Liver (tissue), 3 donors: ENCODE results near the gene SAFB.

Experiments
- ATF3 ChIP-seq: IDR thresholded peaks from 2 replicates; pipeline ENCODE4 v1.6.1; 2016; ENCODE audit warnings: antibody characterized with exemption
- CTCF ChIP-seq: fragments of 150-350 bp; IDR thresholded peaks from 2 replicates; pipeline ENCODE4 v1.5.1; 2017; ENCODE audit warnings: improper control_type of control experiment, low read depth, low read length; ENCODE audit not compliant: missing input control
- EGR1 ChIP-seq, 2 donors: IDR thresholded peaks; 2 replicates each; pipeline ENCODE4 v1.6.1; 2016 to 2018; ENCODE audit warnings: antibody characterized with exemption in 2 of 2, low read depth in 2 of 2
- GABPA ChIP-seq, 2 donors: IDR thresholded peaks in 1 of 2; conservative IDR thresholded peaks in 1 of 2; 2 replicates each; pipeline ENCODE4 v1.6.1; 2016; ENCODE audit warnings: antibody characterized with exemption in 2 of 2, mild to moderate bottlenecking in 1 of 2, moderate library complexity in 1 of 2
- HNF4A ChIP-seq, 2 donors: conservative IDR thresholded peaks; 2 replicates each; pipeline ENCODE4 v1.6.1; 2016; ENCODE audit warnings: antibody characterized with exemption in 2 of 2, mild to moderate bottlenecking in 2 of 2
- HNF4G ChIP-seq: IDR thresholded peaks from 2 replicates; pipeline ENCODE4 v1.6.1; 2016; ENCODE audit warnings: antibody characterized with exemption
- JUND ChIP-seq, 2 donors: IDR thresholded peaks; 2 replicates each; pipeline ENCODE4 v1.6.1; 2016; ENCODE audit warnings: antibody characterized with exemption in 2 of 2
- MAX ChIP-seq: IDR thresholded peaks from 2 replicates; pipeline ENCODE4 v1.6.1; 2016; ENCODE audit warnings: antibody characterized with exemption
- RAD21 ChIP-seq, 2 donors: IDR thresholded peaks; 2 replicates each; pipeline ENCODE4 v1.6.1; 2016; ENCODE audit warnings: antibody characterized with exemption in 2 of 2, mild to moderate bottlenecking in 2 of 2
- RXRA ChIP-seq, 2 donors: IDR thresholded peaks; 2 replicates each; pipeline ENCODE4 v1.6.1; 2017 to 2018; ENCODE audit warnings: antibody characterized with exemption in 2 of 2, mild to moderate bottlenecking in 1 of 2
- TAF1 ChIP-seq: conservative IDR thresholded peaks from 2 replicates; pipeline ENCODE4 v1.6.1; 2016; ENCODE audit warnings: antibody characterized with exemption, mild to moderate bottlenecking
- YY1 ChIP-seq: IDR thresholded peaks from 2 replicates; pipeline ENCODE4 v1.6.1; 2016; ENCODE audit warnings: antibody characterized with exemption, mild to moderate bottlenecking
- ZBTB33 ChIP-seq: IDR thresholded peaks from 2 replicates; pipeline ENCODE4 v1.6.1; 2016; ENCODE audit warnings: antibody characterized with exemption
- TF ChIP-seq, protein P1 (sequence below): IDR thresholded peaks from 2 replicates; pipeline ENCODE4 v1.6.1; 2016; ENCODE audit warnings: antibody characterized with exemption, mild to moderate bottlenecking
- donor health status: healthy.
- donor health status: healthy.

GRCh38 chr19:5697022-5697889 lies 74.4 kb downstream of the SAFB start:
- TF ChIP-seq RAD21 (IDR thresholded peaks at IDR 0.05) (no peak), HNF4A (conservative IDR thresholded peaks at IDR 0.05) (no peak), CTCF (no peak), TAF1 (no peak), JUND (IDR thresholded peaks at IDR 0.05) (no peak), EGR1 (IDR thresholded peaks at IDR 0.05; ENCODE audit: low read depth in 2 of 2) (no peak), RXRA (IDR thresholded peaks at IDR 0.05) (no peak), ATF3 (no peak), MAX (no peak), YY1 (no peak), GABPA (IDR thresholded peaks at IDR 0.05 in 1 of 2, conservative IDR thresholded peaks at IDR 0.05 in 1 of 2) (no peak), ZBTB33 (no peak), HNF4G (no peak)
- TF ChIP-seq, protein P1, sequence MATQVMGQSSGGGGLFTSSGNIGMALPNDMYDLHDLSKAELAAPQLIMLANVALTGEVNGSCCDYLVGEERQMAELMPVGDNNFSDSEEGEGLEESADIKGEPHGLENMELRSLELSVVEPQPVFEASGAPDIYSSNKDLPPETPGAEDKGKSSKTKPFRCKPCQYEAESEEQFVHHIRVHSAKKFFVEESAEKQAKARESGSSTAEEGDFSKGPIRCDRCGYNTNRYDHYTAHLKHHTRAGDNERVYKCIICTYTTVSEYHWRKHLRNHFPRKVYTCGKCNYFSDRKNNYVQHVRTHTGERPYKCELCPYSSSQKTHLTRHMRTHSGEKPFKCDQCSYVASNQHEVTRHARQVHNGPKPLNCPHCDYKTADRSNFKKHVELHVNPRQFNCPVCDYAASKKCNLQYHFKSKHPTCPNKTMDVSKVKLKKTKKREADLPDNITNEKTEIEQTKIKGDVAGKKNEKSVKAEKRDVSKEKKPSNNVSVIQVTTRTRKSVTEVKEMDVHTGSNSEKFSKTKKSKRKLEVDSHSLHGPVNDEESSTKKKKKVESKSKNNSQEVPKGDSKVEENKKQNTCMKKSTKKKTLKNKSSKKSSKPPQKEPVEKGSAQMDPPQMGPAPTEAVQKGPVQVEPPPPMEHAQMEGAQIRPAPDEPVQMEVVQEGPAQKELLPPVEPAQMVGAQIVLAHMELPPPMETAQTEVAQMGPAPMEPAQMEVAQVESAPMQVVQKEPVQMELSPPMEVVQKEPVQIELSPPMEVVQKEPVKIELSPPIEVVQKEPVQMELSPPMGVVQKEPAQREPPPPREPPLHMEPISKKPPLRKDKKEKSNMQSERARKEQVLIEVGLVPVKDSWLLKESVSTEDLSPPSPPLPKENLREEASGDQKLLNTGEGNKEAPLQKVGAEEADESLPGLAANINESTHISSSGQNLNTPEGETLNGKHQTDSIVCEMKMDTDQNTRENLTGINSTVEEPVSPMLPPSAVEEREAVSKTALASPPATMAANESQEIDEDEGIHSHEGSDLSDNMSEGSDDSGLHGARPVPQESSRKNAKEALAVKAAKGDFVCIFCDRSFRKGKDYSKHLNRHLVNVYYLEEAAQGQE: no peak
